ENCODE results near the gene SLCO3A1.

SLCO3A1 gene

GRCh38 chr15:91853511-91853947 lies at the start of gene SLCO3A1:
Gene SLCO3A1, plus strand, starts transcription at chr15:91853708.
- peak; percentile 71 for DNase-seq

- DNase-seq = no peak
Observed at GRCh38 chr15:91807122-91807521, 46.4 kb upstream of the SLCO3A1 start.

- DNase-seq = no peak
Observed at GRCh38 chr15:91813924-91814323, 39.6 kb upstream of the SLCO3A1 start.

GRCh38 chr15:91816942-91817341 lies 36.6 kb upstream of the SLCO3A1 start:
- DNase-seq = no peak

GRCh38 chr15:91821458-91821857 lies 32.0 kb upstream of the SLCO3A1 start:
- no peak for DNase-seq

GRCh38 chr15:91824256-91824655 lies 29.3 kb upstream of the SLCO3A1 start:
- DNase-seq = no peak

- DNase-seq = no peak
Observed at GRCh38 chr15:91826443-91826842, 27.1 kb upstream of the SLCO3A1 start.

GRCh38 chr15:91833056-91833455 lies 20.5 kb upstream of the SLCO3A1 start:
- DNase-seq = no peak

- no peak for DNase-seq
Observed at GRCh38 chr15:91839867-91840266, 13.6 kb upstream of the SLCO3A1 start.

- no peak for DNase-seq
Observed at GRCh38 chr15:91841861-91842260, 11.6 kb upstream of the SLCO3A1 start.

GRCh38 chr15:91844341-91844740 lies 9.2 kb upstream of the SLCO3A1 start:
- no peak for DNase-seq

GRCh38 chr15:91844928-91845327 lies 8.6 kb upstream of the SLCO3A1 start:
- DNase-seq = no peak

GRCh38 chr15:91845720-91846119 lies 7.8 kb upstream of the SLCO3A1 start:
- DNase-seq = no peak

- DNase-seq = no peak
Observed at GRCh38 chr15:91849180-91849579, 4.3 kb upstream of the SLCO3A1 start.

- DNase-seq = peak; percentile 30
Observed at GRCh38 chr15:91849749-91850161, 3.8 kb upstream of the SLCO3A1 start.

GRCh38 chr15:91852741-91853510 lies 582 bp upstream of the SLCO3A1 start:
- DNase-seq = peak; percentile 81

- peak; percentile 56 for DNase-seq
Observed at GRCh38 chr15:91853948-91854638, 585 bp downstream of the SLCO3A1 start.

- DNase-seq = peak; percentile 50
Observed at GRCh38 chr15:91854639-91854990, 1.1 kb downstream of the SLCO3A1 start.

- no peak for DNase-seq
Observed at GRCh38 chr15:91855241-91855640, 1.7 kb downstream of the SLCO3A1 start.

GRCh38 chr15:91855684-91856489 lies 2.4 kb downstream of the SLCO3A1 start:
- DNase-seq = peak; percentile 44

- DNase-seq = peak; percentile 32
Observed at GRCh38 chr15:91857224-91857585, 3.7 kb downstream of the SLCO3A1 start.

- DNase-seq = peak; percentile 33
Observed at GRCh38 chr15:91857772-91858171, 4.3 kb downstream of the SLCO3A1 start.

GRCh38 chr15:91860498-91860897 lies 7.0 kb downstream of the SLCO3A1 start:
- no peak for DNase-seq

GRCh38 chr15:91861223-91861622 lies 7.7 kb downstream of the SLCO3A1 start:
- DNase-seq = no peak
